OCI-LY3 (cell line): ENCODE measurements around the gene NUDT1.

Source experiments
- H2AFZ ChIP-seq: fragments of 200-600, 300-600 bp; shearing (Covaris generic); 2 replicates; pipeline ENCODE4 v1.6.0; 2014; ENCODE audit warnings: antibody characterized with exemption, low read depth, low read length
- H3K27ac ChIP-seq: fragments of 200-600, 300-600 bp; sonication (generic); 2 replicates; pipeline ENCODE4 v1.5.1; 2014; ENCODE audit warnings: mild to moderate bottlenecking, low read length, moderate library complexity, mixed read lengths
- H3K27me3 ChIP-seq: fragments of 200-600, 300-600 bp; sonication (generic); 2 replicates; pipeline ENCODE4 v1.6.1; 2014; ENCODE audit warnings: low read depth, low read length, mixed read lengths
- H3K36me3 ChIP-seq: fragments of 200-600, 300-600 bp; sonication (generic); replicated peaks from 2 replicates; pipeline ENCODE3; 2014; ENCODE audit warnings: low read depth, low read length, mixed read lengths
- H3K4me1 ChIP-seq: fragments of 300-600, 200-600 bp; sonication (generic); 2 replicates; pipeline ENCODE4 v1.6.1; 2014; ENCODE audit warnings: low read length, mixed read lengths
- H3K4me2 ChIP-seq: fragments of 200-600, 300-600 bp; sonication (generic); 2 replicates; pipeline ENCODE4 v1.6.1; 2014; ENCODE audit warnings: low read length, mixed read lengths
- H3K4me3 ChIP-seq: fragments of 300-600, 200-600 bp; sonication (generic); 2 replicates; pipeline ENCODE4 v1.5.1; 2014; ENCODE audit warnings: antibody characterized with exemption, mild to moderate bottlenecking, low read length, moderate library complexity
- H3K79me2 ChIP-seq: fragments of 300-600, 200-600 bp; shearing (Covaris generic); 2 replicates; pipeline ENCODE4 v1.6.1; 2014; ENCODE audit warnings: mild to moderate bottlenecking, low read length, mixed read lengths
- H3K9ac ChIP-seq: fragments of 300-600, 200-600 bp; shearing (Covaris generic); 2 replicates; pipeline ENCODE4 v1.6.0; 2014; ENCODE audit warnings: mild to moderate bottlenecking, low read length, moderate library complexity
- H3K9me3 ChIP-seq: fragments of 200-600, 300-600 bp; shearing (Covaris generic); 2 replicates; pipeline ENCODE4 v1.6.1; 2014; ENCODE audit warnings: low read length, mixed read lengths; ENCODE audit not compliant: insufficient read depth
- H4K20me1 ChIP-seq: fragments of 200-600, 300-600 bp; sonication (generic); 2 replicates; pipeline ENCODE4 v1.6.1; 2016; ENCODE audit warnings: low read length, mixed read lengths; ENCODE audit not compliant: insufficient read depth
- EZH2phosphoT487 ChIP-seq: fragments of 200-600 bp; shearing (Covaris generic); IDR thresholded peaks from 2 replicates; pipeline ENCODE4 v1.6.1; 2018; ENCODE audit warnings: antibody characterized with exemption, mixed run types, low read depth
- TF ChIP-seq, protein P1 (sequence below): fragments of 200-600, 300-600 bp; sonication (generic); IDR thresholded peaks from 2 replicates; pipeline ENCODE4 v1.5.1; 2014; ENCODE audit warnings: antibody characterized with exemption, low read length, low read depth

Gene NUDT1

DNA sequence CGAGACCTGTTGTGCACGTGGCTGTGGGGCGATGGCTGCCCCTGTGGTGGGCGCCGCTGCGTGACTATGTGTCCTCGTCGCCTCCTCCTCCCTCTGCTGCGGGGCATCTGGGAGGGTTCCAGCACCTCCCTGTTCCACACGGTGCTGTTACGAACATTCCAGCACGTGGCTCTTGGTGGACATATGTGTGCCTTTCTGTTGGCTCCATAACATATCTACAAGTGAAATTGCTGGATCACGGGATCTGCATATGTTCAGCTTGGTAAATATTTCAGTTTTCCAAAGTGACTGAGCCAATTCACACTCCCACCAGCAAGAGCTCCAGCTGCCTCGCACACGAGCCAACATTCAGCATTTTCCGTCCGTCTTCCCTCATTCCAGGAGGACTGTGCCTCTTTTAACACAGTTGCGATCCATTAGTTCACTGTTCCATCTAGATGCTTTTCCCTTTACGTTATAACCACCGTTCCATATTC, 47.1 kb downstream of the NUDT1 start:
- no peak for TF ChIP-seq EZH2phosphoT487
- TF ChIP-seq, protein P1, sequence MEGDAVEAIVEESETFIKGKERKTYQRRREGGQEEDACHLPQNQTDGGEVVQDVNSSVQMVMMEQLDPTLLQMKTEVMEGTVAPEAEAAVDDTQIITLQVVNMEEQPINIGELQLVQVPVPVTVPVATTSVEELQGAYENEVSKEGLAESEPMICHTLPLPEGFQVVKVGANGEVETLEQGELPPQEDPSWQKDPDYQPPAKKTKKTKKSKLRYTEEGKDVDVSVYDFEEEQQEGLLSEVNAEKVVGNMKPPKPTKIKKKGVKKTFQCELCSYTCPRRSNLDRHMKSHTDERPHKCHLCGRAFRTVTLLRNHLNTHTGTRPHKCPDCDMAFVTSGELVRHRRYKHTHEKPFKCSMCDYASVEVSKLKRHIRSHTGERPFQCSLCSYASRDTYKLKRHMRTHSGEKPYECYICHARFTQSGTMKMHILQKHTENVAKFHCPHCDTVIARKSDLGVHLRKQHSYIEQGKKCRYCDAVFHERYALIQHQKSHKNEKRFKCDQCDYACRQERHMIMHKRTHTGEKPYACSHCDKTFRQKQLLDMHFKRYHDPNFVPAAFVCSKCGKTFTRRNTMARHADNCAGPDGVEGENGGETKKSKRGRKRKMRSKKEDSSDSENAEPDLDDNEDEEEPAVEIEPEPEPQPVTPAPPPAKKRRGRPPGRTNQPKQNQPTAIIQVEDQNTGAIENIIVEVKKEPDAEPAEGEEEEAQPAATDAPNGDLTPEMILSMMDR, result no peak
- no peak overlapping the region for H3K4me3 ChIP-seq
- peaks cover 18% of the 10 kb centered on the region for H3K4me1 ChIP-seq
- H4K20me1 ChIP-seq, result no peaks in the 10 kb centered on the region
- no peak overlapping the region for H3K9ac ChIP-seq
- peaks cover 10% of the 10 kb centered on the region; the same call in 1 of the 2 replicates for H3K79me2 ChIP-seq
- H2AFZ ChIP-seq, result no peak overlapping the region
- H3K36me3 ChIP-seq, result peaks cover 3% of the 10 kb centered on the region
- H3K27me3 ChIP-seq, result no peaks in the 10 kb centered on the region
- 0 out of 2 replicates have a peak overlapping the region, but pooled peaks have one; percentile 16 for H3K27ac ChIP-seq
- H3K4me2 ChIP-seq, result no peak overlapping the region
- no peaks in the 10 kb centered on the region for H3K9me3 ChIP-seq

DNA sequence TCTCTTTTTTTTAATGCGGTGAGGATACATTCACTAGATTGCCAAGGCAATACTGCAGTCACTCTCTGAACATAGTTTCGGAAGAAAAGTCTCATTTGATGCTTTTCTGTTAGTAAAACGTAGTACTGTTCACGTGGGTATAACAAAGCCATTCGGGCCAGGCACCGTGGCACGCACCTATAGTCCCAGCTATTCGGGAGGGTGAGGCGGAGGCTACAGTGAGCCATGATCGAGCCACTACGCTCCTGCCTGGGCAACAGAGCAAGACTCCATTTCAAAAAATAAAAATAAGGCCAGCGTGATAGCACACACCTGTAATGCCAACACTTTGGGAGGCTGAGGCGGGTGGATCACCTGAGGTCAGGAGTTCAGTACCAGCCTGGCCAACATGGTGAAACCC, 47.6 kb downstream of the NUDT1 start:
- Histone ChIP-seq H3K79me2 (peaks cover 14% of the 10 kb centered on the region), H4K20me1 (no peaks in the 10 kb centered on the region), H3K4me2 (no peak overlapping the region), H3K9ac (no peak overlapping the region), H2AFZ (no peak overlapping the region), H3K4me1 (peaks cover 18% of the 10 kb centered on the region), H3K27me3 (no peaks in the 10 kb centered on the region), H3K36me3 (peaks cover 3% of the 10 kb centered on the region), H3K4me3 (no peak overlapping the region), H3K9me3 (no peaks in the 10 kb centered on the region), H3K27ac (no peak overlapping the region)
- TF ChIP-seq, protein P1, result no peak
- no peak for TF ChIP-seq EZH2phosphoT487

DNA sequence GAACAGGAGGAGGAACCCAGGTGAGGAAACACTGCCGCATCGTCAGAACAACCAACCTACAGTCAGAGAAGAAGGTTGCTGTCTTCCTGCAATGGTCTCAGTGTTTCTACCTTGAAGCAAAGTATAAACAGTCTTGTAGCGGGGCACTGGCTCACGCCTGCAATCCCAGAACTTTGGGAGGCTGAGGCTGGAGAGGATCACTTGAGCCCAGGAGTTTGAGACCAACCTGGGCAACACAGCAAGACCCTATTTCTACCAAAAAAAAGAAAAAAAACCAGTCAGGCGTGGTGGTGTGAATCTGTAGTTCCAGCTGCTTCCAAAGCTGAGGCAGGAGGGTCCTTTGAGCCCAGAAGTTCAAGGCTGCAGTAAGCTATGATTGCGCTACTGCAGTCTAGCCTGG, 48.9 kb downstream of the NUDT1 start:
- H3K9me3 ChIP-seq, result no peaks in the 10 kb centered on the region
- no peak for TF ChIP-seq EZH2phosphoT487
- TF ChIP-seq, protein P1, result no peak

DNA sequence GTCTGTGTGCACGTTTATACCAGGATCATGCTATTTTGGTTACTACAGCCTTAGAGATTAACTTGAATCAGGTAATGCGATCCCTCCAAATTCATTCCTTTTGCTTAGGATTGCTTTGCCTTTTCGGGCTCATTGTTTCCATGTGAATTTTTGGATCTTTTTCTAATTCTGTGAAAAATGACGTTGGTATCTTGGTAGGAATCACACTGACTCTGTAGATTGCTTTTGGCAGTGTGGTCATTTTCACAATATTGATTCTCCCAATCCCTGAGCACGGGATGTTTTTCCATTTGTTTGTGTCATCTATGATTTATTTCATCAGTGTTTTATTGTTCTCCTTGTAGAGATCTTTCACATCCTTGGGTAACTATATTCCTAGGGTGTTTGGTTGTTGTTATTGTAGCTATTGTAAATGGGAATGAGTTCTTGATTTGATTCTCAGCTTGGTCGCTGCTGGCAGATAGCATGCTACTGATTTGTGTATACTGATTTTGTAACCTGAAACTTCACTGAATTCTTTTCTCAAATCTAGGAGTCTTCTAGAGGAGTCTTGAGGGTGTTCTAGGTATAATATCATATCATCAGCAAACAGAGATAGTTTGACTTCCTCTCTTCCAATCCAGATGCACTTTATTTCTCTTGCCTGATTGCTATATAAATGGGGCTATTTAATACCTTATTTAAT, 54.1 kb downstream of the NUDT1 start:
- H3K4me1 ChIP-seq, result peaks cover 40% of the 10 kb centered on the region
- H3K4me3 ChIP-seq, result peak overlapping the region; percentile 52
- H3K4me2 ChIP-seq, result peak overlapping the region; percentile 73
- H4K20me1 ChIP-seq, result no peaks in the 10 kb centered on the region; the same call in 1 of the 2 replicates
- H3K27me3 ChIP-seq, result no peaks in the 10 kb centered on the region
- no peak for TF ChIP-seq EZH2phosphoT487
- TF ChIP-seq, protein P1, result no peak
- no peaks in the 10 kb centered on the region for H3K36me3 ChIP-seq
- H3K9me3 ChIP-seq, result no peaks in the 10 kb centered on the region
- peak overlapping the region; percentile 64 for H3K27ac ChIP-seq
- H2AFZ ChIP-seq, result no peak overlapping the region
- H3K9ac ChIP-seq, result no peak overlapping the region
- H3K79me2 ChIP-seq, result peaks cover 33% of the 10 kb centered on the region

More for the DNA sequence above, 48.9 kb downstream of the NUDT1 start:
- Histone ChIP-seq H3K27me3 (no peaks in the 10 kb centered on the region), H4K20me1 (no peaks in the 10 kb centered on the region), H3K4me2 (no peak overlapping the region), H2AFZ (no peak overlapping the region), H3K4me3 (no peak overlapping the region), H3K9ac (no peak overlapping the region), H3K4me1 (peaks cover 26% of the 10 kb centered on the region), H3K27ac (no peak overlapping the region), H3K36me3 (peaks cover 3% of the 10 kb centered on the region), H3K79me2 (peaks cover 16% of the 10 kb centered on the region)
